DND-41 (cell line): ENCODE measurements around the gene KLHL42.

Experiments
- ATAC-seq: fragments of 200-7000 bp; cut with Tn5 transposase; 3 replicates; pipeline ENCODE4 v1.9.1; 2021; ENCODE audit warnings: low read depth; ENCODE audit not compliant: insufficient read depth
- DNase-seq: peaks from one replicate; pipeline ENCODE4 v3.0.0-alpha.2; 2020
- H2AFZ ChIP-seq: 2 replicates; pipeline ENCODE4 v1.6.0; 2012; ENCODE audit warnings: low read depth, low read length
- H3K27ac ChIP-seq: 2 replicates; pipeline ENCODE4 v1.5.1; 2012; ENCODE audit warnings: low read length, inconsistent platforms
- H3K27me3 ChIP-seq: fragments of 200-600 bp; sonication (generic); 2 replicates; pipeline ENCODE4 v1.6.0; 2012; ENCODE audit warnings: low read length, mild to moderate bottlenecking, inconsistent platforms; ENCODE audit not compliant: insufficient read depth, poor library complexity
- H3K36me3 ChIP-seq: 2 replicates; pipeline ENCODE4 v1.5.1; 2012; ENCODE audit warnings: low read length, inconsistent platforms; ENCODE audit not compliant: insufficient read depth
- H3K4me1 ChIP-seq: 2 replicates; pipeline ENCODE4 v1.5.1; 2012; ENCODE audit warnings: mild to moderate bottlenecking, low read length; ENCODE audit not compliant: insufficient read depth
- H3K4me2 ChIP-seq: 2 replicates; pipeline ENCODE4 v1.6.0; 2012; ENCODE audit warnings: mild to moderate bottlenecking, moderate library complexity, low read length, inconsistent platforms; ENCODE audit not compliant: insufficient read depth
- H3K4me3 ChIP-seq, 2 experiments: fragments of 200-600 bp in 1 of 2; shearing (Covaris generic) in 1 of 2; 2 replicates each; pipeline ENCODE4 v1.5.1; 2012 to 2016; ENCODE audit warnings: inconsistent platforms in 2 of 2, low read length in 2 of 2, mild to moderate bottlenecking in 2 of 2, low read depth in 1 of 2, moderate library complexity in 1 of 2
- H3K79me2 ChIP-seq: 2 replicates; pipeline ENCODE4 v1.6.0; 2012; ENCODE audit warnings: low read length, inconsistent platforms; ENCODE audit not compliant: insufficient read depth
- H3K9ac ChIP-seq: 2 replicates; pipeline ENCODE4 v1.6.0; 2012; ENCODE audit warnings: low read depth, mild to moderate bottlenecking, inconsistent platforms, low read length, moderate library complexity
- H3K9me3 ChIP-seq: 2 replicates; pipeline ENCODE4 v1.5.1; 2012; ENCODE audit warnings: low read length, moderate library complexity, mild to moderate bottlenecking, inconsistent platforms; ENCODE audit not compliant: insufficient read depth, severe bottlenecking
- H4K20me1 ChIP-seq: 2 replicates; pipeline ENCODE4 v1.6.0; 2012; ENCODE audit warnings: low read length; ENCODE audit not compliant: insufficient read depth
- CTCF ChIP-seq: IDR thresholded peaks from 2 replicates; pipeline ENCODE4 v1.5.1; 2012; ENCODE audit warnings: borderline replicate concordance, low read length, moderate library complexity, mild to moderate bottlenecking; ENCODE audit not compliant: poor library complexity, severe bottlenecking; ENCODE audit errors: extremely low read depth
- EZH2 ChIP-seq: IDR thresholded peaks from 3 replicates; pipeline ENCODE4 v1.6.1; 2012; ENCODE audit warnings: borderline replicate concordance, low read depth, mild to moderate bottlenecking, moderate library complexity, low read length, inconsistent platforms; ENCODE audit not compliant: severe bottlenecking

The KLHL42 gene

GRCh38 chr12:27777141-27777540 lies 2.9 kb upstream of the KLHL42 start:
- Histone ChIP-seq H4K20me1 (no peaks in the 10 kb centered on the region), H2AFZ (no peak overlapping the region), H3K4me1 (peaks cover 26% of the 10 kb centered on the region), H3K79me2 (peaks cover 32% of the 10 kb centered on the region), H3K36me3 (peaks cover 16% of the 10 kb centered on the region), H3K27me3 (no peaks in the 10 kb centered on the region), H3K4me2 (no peak overlapping the region), H3K27ac (no peak overlapping the region), H3K9ac (no peak overlapping the region), H3K9me3 (no peaks in the 10 kb centered on the region), H3K4me3 (no peak overlapping the region)
- DNase-seq (no peak), ATAC-seq (no peak)
- TF ChIP-seq EZH2 (no peak), CTCF (no peak)

- no peaks in the 10 kb centered on the region for H4K20me1 ChIP-seq
- no peaks in the 10 kb centered on the region for H3K9me3 ChIP-seq
- TF ChIP-seq EZH2 (no peak), CTCF (no peak)
- H3K27ac ChIP-seq, result no peak overlapping the region
- no peaks in the 10 kb centered on the region for H3K27me3 ChIP-seq
- 0 out of 2 replicates have a peak overlapping the region, but pooled peaks have one; percentile 45 for H2AFZ ChIP-seq
- peaks cover 37% of the 10 kb centered on the region for H3K4me1 ChIP-seq
- no peak overlapping the region for H3K4me3 ChIP-seq
- peaks cover 43% of the 10 kb centered on the region for H3K79me2 ChIP-seq
- no peak for DNase-seq
- H3K4me2 ChIP-seq, result no peak overlapping the region
- H3K9ac ChIP-seq, result no peak overlapping the region
- ATAC-seq, result no peak
- H3K36me3 ChIP-seq, result peaks cover 22% of the 10 kb centered on the region
Observed at GRCh38 chr12:27778206-27778605, 1.8 kb upstream of the KLHL42 start.

- DNase-seq, result peak; percentile 54
- peak; percentile 33 for ATAC-seq
- peak overlapping the region; percentile 82 for H3K27ac ChIP-seq
Observed at GRCh38 chr12:27779416-27779919, 565 bp upstream of the KLHL42 start.

More at GRCh38 chr12:27779416-27779919, 565 bp upstream of the KLHL42 start:
- Histone ChIP-seq H2AFZ (peak overlapping the region; percentile 94), H3K27me3 (no peaks in the 10 kb centered on the region), H3K4me1 (peaks cover 47% of the 10 kb centered on the region), H3K36me3 (peaks cover 25% of the 10 kb centered on the region), H3K9me3 (no peaks in the 10 kb centered on the region), H3K4me3 (peak overlapping the region; percentile 52 to 78; a peak in 3 of 4 replicates), H3K79me2 (peaks cover 53% of the 10 kb centered on the region), H3K9ac (peak overlapping the region; percentile 90), H4K20me1 (no peaks in the 10 kb centered on the region), H3K4me2 (peak overlapping the region; percentile 96)
- TF ChIP-seq EZH2 (no peak), CTCF (no peak)
